GM21390 (cell line): ENCODE results near the gene SUPT5H.
"Not testable (repeated sequence)": the region's sequence is repeated elsewhere in the genome, so short reads cannot be mapped to it uniquely, and the experiment has no call there.

Experiments
- ATAC-seq: cut with Tn5 transposase; IDR thresholded peaks from one replicate; pipeline ENCODE4 v1.9.1; 2021; ENCODE audit not compliant: unreplicated experiment

Gene SUPT5H

DNA sequence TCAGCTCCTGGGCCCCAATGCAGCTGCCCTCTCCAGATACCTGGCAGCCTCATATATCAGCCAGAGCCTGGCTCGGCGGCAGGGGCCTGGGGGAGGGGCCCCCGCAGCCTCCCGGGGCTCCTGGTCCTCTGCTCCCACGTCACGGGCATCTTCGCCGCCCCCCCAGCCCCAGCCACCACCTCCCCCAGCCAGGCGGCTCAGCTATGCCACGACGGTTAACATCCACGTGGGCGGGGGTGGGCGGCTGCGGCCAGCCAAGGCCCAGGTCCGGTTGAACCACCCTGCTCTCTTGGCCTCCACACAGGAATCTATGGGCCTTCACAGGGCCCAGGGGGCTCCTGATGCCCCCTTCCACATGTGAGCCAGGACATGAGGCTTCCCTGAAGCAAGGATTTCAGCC lies 20.4 kb upstream of the SUPT5H start:
- no peak for ATAC-seq

DNA sequence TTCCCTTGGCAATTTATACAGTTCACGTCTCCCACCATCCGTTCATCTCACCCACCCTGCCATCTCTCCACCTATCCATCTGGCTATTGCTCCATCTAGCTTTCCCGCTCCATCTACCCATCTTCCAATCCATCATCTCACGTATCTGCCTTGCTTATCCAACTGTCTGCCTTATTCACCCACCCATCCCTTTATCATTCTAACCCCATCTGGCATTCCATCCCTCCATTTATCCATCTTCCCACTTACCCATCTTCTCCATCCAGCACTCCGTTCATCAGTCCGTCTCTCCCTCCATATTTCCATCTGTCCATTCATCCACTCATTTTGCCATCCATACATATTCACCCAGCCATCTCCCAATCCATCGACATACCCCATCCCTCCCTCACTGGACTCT lies 19.6 kb upstream of the SUPT5H start:
- ATAC-seq, result no peak

DNA sequence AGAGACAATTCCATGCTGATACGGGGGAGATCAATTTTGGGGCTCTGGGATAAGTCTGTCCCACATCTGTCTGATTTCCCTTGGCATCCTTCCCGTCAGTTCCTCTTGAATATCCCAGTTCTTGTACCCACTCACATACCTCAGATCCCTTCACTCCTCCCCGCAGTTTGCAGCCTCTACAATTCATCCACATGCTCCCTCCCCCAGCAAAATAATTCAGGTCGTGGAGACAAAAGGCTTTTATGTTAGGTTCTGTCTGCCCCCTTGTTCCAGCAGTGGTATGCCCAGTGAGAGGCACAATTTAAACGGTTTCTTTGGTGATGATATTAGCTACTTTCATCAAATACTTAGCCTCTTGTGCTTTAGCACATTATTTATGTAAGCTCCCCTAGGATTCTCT lies 19.2 kb upstream of the SUPT5H start:
- no peak for ATAC-seq

DNA sequence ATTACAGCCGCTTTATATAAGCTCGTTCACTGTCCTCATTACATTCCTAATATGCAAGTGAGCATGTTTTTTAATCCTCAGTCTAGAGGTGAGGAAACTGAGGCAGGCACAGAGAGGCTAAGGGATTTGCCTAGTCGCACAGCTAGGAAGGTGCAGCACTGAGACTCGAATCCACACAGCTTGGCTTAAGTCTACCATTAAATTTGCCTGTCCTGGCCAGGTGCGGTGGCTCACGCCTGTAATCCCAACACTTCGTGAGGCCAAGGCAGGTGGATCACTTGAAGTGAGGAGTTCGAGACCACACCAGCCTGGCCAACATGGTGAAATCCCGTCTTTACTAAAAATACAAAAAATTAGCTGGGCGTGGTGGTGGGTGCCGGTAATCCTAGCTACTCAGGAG lies 17.7 kb upstream of the SUPT5H start:
- ATAC-seq, result no peak

DNA sequence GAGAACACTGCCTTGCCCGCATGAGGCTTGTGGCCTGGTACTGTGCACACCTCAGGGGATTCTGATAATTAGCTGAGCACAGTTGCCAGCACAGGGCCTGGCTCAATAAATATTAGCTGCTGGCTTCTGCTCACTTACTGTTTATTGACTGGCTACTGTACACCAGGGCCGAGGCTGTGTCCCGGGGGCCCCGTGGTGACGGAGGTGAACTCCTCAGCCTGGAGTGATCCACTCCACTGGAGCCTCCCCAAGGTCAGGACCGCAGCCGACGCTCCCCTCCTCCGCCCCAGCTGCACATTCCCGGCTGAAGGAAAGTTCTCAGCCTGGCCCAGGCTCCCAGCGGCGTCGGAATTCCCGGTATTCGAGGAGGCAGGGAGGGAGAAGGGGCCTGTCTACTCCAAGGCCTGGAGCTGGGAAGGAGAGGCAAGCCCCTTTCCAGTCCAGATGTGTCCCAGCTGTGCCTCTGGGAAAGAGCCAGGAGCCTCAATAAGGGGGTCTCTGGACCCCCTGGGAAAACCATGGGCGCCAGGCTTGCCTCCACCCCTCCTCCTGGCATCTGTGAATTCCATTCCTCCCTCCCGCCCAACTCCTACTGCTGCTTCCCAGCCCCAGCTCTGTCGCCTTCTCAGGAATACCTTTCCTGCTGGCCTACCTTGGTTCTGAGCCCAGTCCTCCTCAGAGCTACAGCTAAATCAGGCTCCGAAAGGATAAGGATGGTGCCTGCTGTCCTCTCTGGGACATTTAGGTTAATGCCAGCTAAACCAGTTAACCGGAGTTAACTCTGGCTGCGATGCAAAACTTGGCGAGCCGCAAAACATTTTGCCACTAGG lies 16.9 kb upstream of the SUPT5H start:
- ATAC-seq, result no peak

DNA sequence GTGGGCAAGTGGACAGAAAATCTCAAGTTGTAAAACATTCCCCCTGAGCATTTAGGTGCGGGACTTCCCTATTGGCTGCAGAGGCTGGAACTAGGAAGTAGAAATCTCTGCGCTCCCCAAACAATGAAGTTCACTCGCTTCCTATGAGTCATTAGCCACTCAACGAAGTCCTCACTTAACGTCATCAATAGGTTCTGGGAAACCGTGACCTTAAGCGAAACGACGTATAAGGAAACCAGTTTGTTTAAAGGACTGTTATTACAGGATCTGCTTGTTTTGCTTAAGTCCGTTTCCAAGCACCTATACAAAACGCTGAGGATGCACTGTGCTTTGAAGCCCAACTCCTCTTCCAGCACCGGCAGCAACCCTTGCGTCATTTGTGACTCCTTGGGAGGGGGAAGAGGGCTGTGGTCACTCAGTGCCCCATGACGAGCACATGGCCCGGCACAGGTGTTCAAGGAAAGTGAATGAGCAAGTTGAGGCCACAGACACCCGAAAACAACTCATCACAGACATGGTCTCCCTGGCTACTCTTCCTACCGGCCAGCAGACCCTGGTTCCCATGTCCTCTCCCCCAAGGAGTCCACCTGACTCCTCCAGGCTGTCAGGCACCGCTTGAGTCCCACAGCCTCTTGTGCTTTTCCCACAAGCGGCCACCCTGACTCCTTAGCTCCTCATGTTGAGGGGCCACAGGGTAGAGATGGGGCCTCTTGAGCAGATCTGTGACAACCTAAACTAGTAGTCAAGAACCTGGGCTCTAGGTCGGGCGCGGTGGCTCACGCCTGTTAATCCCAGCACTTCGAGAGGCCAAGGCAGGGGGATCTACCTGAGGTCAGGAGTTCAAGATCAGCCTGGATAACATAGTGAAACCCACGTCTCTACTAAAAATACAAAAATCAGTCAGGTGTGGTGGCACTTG lies 14.4 kb upstream of the SUPT5H start:
- ATAC-seq, result no peak

DNA sequence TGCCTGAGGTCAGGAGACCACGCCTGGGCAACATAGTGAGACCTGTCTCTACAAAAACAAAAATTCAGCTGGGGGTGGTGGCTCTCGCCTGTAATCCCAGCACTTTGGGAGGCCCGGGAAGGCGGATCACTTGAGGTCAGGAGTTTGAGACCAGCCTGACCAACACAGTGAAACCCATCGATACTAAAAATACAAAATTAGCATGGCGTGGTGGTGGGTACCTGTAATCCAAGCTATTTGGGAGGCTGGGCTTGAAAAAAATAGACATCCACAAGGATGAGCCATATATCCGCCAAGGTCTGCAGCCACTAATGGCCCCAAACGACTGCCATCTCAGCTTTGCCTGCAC lies 12.7 kb upstream of the SUPT5H start:
- ATAC-seq, result no peak

DNA sequence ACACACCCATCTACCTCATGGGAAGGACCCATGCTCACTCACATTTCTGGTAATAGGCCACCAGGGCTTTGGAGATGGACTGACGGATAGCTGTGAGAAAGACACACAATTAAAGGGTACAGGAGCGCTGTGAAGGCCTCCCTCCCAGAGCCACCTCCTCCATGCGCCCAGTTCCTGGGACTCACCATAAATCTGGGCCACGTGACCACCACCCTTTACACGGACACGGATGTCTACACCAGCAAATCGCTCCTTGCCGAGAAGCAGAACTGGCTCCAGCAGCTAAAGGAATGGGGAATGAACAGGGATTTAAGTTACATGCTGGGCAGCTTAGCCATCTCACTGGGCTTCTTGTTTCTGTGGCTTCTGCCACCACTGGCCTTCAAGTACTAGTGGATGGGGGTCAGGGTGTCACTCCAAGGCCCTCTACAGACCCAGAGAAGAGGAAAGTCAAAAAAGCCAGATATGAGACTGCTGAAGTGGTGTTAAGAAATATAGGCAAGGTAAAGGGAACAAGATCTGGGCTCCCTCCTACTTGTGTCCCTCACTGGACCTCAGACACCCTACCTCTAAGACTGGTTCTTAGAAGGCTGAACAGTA lies 11.8 kb upstream of the SUPT5H start:
- no peak for ATAC-seq

DNA sequence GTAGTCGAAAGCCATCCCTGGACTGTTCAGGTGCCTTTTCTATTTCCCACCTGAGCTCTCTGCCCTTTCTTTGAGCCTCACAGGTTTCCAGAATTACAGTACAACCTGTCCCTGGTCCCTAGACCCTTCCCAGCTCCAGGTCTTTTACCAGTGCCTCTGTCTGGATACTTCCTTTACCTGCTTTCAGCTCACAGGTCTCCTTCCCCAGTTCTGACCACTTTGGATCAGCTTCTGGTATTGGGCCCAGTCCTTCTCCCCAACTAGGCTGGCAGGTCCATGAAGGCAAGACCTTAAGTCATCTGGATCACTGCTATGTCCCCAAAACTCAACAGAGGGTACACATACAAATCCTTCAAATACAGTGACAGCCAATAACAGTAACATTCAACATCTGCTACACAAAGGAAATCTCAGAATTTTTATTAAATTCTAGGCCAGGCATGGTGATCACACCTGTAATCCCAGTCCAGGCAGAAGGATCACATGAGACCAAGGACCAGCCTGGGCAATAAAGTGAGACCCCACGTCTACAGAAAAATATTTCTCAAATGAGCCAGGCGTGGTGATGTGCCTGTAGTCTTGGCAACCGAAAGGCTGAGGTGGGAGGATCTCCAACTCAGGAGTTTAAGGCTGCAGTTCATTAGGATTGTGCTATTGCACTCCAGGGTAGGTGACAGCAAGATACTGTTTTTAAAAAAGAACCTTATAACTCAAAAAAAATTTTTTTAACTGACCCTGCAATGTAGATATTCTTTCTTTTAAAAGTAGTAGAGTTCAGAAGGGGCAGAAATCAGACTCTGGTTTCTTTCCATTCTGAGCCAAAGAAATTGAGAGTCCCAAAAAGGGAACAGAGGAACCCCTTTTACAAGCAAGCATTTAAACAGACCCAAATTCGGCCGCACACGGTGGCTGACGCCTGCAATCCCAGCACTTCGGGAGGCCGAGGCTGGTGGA lies 11.0 kb upstream of the SUPT5H start:
- ATAC-seq, result no peak

DNA sequence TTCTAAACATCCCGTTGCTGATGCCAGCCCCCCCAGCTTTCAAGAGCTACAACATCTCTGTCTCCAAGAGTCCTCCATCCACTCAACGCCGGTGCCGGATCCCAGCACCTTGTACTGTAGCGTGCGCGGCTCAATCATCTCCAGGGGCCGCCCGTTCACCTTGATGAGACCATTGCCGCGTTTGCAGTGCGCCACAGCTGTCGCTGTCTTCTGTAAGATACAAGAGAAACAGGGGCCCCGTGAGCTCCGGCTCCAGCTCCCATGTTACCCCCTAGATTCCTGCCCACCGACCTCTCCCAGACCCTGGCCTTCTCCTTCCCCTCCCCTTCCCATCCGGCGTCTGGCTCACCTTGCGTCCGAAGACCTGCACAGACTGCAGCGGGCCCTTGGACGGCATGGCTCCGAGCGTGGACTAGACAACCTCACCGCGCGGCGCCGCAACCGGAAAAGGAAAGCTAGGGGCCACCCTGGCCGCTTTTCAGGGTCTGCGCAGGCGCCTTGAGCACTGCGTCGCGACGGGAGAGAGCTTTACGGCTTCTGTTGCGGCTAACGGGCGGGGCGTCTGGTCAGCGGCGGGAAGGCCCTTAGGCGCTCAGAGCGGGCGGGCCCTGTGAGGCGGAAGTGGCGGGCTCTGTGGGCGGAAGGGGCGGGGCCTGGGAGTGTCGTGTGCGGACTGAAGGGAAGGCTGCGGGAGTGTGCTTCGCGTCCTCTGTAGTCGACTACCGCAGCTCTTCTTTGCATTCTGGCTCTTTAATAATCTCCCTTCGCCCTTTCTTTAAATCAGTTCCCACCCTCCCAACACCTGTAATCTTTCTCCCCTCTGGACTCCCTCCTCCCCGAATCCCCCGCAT lies 9.7 kb upstream of the SUPT5H start, which contains the start of gene RPS16:
RPS16 (minus strand) TSS at position 451 of the 851 bp plus-strand sequence; CDS start at position 397, 54 bp downstream.
- ATAC-seq, result peak; percentile 72

DNA sequence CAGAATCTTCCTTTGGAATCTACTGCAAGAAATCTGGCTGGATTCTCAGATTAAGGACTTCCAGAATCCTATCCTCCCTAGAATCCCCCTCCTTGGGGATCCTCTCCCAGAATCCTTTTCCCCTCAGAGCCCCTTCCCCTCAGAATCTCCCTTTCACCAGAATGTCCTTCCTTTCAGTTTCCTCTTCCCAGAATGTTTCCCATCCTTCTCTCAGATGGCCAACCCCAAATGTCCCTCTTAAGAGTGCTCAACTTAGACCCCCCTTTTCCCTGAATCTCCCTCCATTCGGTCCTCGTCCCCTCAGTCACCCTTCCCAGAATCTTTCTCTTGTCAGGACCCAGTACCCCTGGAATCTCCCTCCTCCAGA lies 9.0 kb upstream of the SUPT5H start:
- ATAC-seq, result no peak

DNA sequence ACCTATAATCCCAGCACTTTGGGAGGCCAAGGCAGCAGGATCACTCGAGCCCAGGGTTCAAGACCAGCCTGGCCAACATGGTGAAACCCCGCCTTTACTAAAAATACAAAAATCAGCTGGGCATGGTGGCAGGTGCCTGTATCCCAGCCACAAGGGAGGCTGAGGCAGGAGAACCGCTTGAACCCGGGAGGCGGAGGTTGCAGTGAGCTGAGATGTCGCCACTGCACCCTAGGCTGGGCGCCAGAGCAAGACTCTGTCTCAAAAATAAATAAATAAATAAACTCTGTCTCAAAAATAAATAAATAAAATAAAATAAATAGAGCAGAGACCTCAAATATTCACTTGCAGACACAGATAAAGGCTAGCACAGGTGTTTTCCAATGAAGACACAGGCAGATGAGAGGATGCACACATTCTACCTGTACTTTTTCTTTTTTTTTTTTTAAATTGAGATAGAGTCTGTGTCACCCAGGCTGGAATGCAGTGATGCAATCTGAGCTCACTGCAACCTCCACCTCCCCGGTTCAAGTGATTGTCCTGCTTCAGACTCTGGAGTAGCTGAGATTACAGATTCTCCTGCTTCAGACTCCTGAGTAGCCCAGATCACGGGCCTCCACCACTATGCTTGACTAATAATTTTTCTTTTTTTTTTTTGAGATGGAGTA lies 7.0 kb upstream of the SUPT5H start:
- no peak for ATAC-seq

DNA sequence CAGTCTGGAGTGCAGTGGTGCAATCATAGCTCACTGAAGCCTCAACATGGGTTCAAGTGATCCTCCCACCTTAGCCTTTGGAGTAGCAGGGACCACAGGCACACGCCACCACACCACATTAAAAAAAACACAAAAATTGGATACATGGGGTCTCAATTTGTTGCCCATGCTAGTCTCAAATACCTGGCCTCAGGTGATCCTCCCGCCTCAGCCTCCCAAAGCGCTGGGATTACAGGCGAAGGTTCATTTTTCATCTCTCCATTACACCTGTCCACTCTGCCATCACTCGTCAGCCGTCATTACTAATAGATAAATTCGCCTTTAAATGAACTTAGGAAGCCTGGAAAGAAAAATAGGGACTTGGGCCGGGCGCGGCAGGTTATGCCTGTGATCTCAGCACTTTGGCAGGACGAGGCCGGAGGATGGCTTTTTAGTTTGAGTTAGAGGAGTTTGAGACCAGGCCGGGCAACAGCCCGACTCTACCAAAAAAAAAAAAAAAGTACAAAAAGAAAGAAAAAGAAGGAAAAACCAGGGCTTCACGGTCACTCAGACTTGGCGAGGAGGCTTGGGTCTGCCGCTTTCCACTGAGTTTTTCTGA lies 685 bp upstream of the SUPT5H start:
- no peak for ATAC-seq

DNA sequence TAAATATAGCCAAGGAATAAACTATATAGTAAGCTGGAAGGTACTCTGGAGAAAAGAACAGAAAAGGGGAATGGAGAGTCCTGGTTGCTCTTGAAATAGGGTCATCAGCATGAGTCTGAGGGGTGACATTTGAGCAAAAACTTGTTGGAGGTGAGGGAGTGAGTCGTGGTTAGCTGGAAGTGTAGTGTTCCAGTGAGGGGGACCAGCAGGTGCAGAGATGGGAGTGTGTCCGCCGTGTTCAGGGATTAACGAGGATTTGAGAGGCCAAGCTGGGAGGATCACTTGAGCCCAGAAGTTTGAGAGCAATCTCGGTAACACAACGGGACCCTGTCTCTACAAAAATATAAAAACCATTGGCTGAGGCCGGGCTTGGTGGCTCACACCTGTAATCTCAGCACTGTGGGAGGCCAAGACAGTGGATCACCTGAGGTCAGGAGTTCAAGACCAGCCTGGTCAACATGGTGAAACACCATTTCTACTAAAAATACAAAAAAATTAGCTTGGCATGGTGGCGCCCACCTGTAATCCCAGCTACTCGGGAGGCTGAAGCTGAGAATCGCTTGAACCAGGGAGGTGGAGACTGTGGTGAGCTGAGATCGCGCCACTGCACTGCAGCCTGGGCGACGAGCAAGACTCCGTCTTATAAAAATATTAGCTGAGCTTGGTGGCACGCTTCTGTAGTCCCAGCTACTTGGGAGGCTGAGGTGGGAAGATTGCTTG lies 1.1 kb downstream of the SUPT5H start:
- ATAC-seq, result no peak

DNA sequence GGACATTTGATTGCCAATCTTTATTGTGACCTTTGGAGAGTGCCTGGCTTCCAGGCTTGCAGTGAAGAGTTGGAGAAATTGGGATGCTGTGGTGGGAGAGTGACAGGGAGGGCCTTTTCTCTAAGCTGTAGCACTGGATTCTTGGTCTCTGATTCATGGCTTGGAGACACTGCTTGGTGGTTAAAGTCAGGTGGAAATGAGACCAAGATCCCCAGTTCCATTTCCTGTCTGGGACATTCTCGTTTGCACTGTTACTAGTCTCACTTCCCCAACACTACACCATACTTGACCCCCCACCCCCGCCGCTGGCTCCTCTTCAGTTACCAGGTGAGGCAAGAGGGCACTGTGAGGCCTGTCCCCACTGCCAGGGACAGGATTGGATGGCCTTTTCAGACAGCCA lies 2.9 kb downstream of the SUPT5H start:
- no peak for ATAC-seq

DNA sequence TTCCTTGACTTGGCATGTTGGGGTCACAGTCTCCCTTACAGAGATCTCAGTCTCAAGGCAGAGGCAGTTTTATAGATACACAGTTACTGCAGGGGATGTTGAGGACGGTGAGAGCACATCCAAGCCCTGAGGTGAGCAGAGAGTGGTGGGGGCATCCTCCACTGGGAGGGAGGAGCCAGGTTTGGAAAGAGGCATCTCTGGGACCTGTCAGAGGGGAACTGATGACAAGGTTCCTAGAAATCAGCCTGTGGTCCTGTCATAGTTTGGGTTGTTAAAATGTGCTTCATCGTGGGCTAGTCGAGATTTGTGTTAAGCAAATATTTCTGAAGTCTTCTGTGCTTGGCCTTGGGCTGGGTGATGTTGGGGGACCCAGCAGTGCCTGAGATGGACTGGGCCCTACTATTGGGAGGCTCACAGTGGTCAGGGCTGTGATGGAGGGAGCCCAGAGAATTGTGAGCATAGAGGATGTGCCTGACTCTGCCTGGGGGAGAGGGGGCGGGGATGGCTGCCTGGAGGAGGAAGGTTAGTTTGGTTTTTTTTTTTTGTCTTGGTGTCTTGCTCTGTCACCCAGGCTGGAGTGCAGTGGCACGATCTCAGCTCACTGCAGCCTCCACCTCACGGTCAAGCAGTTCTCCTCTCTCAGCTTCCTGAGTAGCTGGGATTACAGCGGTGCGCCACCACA lies 3.9 kb downstream of the SUPT5H start:
- ATAC-seq, result no peak

DNA sequence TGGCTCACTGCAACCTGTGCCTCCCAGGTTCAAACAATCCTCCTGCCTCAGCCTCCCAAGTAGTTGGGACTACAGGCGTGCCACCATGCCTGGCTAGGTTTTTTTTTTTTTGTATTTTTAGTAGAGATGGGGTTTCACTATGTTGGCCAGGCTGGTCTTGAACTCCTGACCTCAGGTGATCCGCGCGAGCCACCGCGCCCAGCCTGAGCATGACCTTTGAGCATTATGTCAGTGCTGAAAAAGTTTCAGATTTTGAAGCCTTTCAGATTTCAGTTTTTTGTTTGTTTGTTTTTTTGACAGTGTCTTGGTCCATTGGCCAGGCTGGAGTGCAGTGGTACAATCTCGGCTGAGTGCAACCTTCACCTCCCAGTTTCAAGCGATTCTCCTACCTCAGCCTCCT lies 5.9 kb downstream of the SUPT5H start:
- not testable (repeated sequence) for ATAC-seq

DNA sequence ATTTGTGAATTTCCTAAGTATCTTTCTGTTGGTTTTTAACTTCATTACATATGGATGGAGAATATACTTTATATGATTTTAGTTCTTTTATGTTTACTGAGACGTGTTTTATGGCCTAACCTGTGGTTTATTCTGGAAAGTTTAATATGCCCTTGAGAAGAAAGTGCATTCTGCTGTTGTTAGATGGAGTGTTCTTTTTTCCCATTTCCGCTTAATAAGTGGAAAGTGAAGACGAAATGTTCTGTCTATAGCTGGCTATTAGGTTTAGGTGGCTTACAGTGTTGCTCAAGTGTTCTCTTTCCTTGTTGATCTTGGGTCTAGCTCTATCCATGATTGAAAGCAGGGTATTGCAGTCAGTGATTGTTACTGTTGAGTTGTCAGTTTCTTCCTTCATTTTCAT lies 18.0 kb downstream of the SUPT5H start:
- ATAC-seq, result no peak
